Measurements from ENCODE around the gene MED15.
"Not testable (repeated sequence)": the region's sequence is repeated elsewhere in the genome, so short reads cannot be mapped to it uniquely, and the experiment has no call there.

The MED15 gene

GRCh38 chr22:20591660-20592310, 84.4 kb downstream of the MED15 start:
- in situ Hi-C loops (cut with MboI; ENCODE audit: low sequenced_read_pairs): no loop called here

- in situ Hi-C loops (cut with MboI; ENCODE audit: low sequenced_read_pairs): not testable (repeated sequence)
Observed at GRCh38 chr22:20594038-20594437, 86.6 kb downstream of the MED15 start.

- in situ Hi-C loops (cut with MboI; ENCODE audit: low sequenced_read_pairs): not testable (repeated sequence)
Observed at GRCh38 chr22:20594486-20594885, 87.1 kb downstream of the MED15 start.

GRCh38 chr22:20595461-20595860, 88.1 kb downstream of the MED15 start:
- in situ Hi-C loops (cut with MboI; ENCODE audit: low sequenced_read_pairs): no loop called here

GRCh38 chr22:20599117-20599516, 91.7 kb downstream of the MED15 start:
- in situ Hi-C loops (cut with MboI; ENCODE audit: low sequenced_read_pairs): no loop called here

- in situ Hi-C loops (cut with MboI; ENCODE audit: low sequenced_read_pairs): no loop called here
Observed at GRCh38 chr22:20600137-20600673, 92.8 kb downstream of the MED15 start.

- in situ Hi-C loops (cut with MboI; ENCODE audit: low sequenced_read_pairs): no loop called here
Observed at GRCh38 chr22:20601308-20601707, 93.9 kb downstream of the MED15 start.

GRCh38 chr22:20602609-20603164, 95.3 kb downstream of the MED15 start:
- in situ Hi-C loops (cut with MboI; ENCODE audit: low sequenced_read_pairs): no loop called here

GRCh38 chr22:20604092-20604747, 96.8 kb downstream of the MED15 start:
- in situ Hi-C loops (cut with MboI; ENCODE audit: low sequenced_read_pairs): no loop called here

GRCh38 chr22:20604776-20605221, 97.4 kb downstream of the MED15 start:
- in situ Hi-C loops (cut with MboI; ENCODE audit: low sequenced_read_pairs): no loop called here

- in situ Hi-C loops (cut with MboI; ENCODE audit: low sequenced_read_pairs): no loop called here
Observed at GRCh38 chr22:20605328-20605727, 97.9 kb downstream of the MED15 start.

- in situ Hi-C loops (cut with MboI; ENCODE audit: low sequenced_read_pairs): no loop called here
Observed at GRCh38 chr22:20606041-20606783, 98.8 kb downstream of the MED15 start.

GRCh38 chr22:20606784-20607128, 99.3 kb downstream of the MED15 start:
- in situ Hi-C loops (cut with MboI; ENCODE audit: low sequenced_read_pairs): no loop called here

- in situ Hi-C loops (cut with MboI; ENCODE audit: low sequenced_read_pairs): no loop called here
Observed at GRCh38 chr22:20607157-20607907, 99.9 kb downstream of the MED15 start.

GRCh38 chr22:20610243-20610686, 102.9 kb downstream of the MED15 start:
- in situ Hi-C loops (cut with MboI; ENCODE audit: low sequenced_read_pairs): no loop called here

- in situ Hi-C loops (cut with MboI; ENCODE audit: low sequenced_read_pairs): no loop called here
Observed at GRCh38 chr22:20610757-20611156, 103.3 kb downstream of the MED15 start.

GRCh38 chr22:20611418-20611817, 104.0 kb downstream of the MED15 start:
- in situ Hi-C loops (cut with MboI; ENCODE audit: low sequenced_read_pairs): no loop called here

- in situ Hi-C loops (cut with MboI; ENCODE audit: low sequenced_read_pairs): no loop called here
Observed at GRCh38 chr22:20613301-20613700, 105.9 kb downstream of the MED15 start.

GRCh38 chr22:20615021-20615420, 107.6 kb downstream of the MED15 start:
- in situ Hi-C loops (cut with MboI; ENCODE audit: low sequenced_read_pairs): no loop called here

GRCh38 chr22:20615533-20616450, 108.4 kb downstream of the MED15 start:
- in situ Hi-C loops (cut with MboI; ENCODE audit: low sequenced_read_pairs): no loop called here

All from HL-60/S4 treated with phorbol 12-myristate 13-acetate at 8.2 ng/mL for 4 days and 3 days (cell line).